ENCODE data around the gene HTR3E.
"Not testable (repeated sequence)": the region's sequence is repeated elsewhere in the genome, so short reads cannot be mapped to it uniquely, and the experiment has no call there.

HTR3E gene

DNA sequence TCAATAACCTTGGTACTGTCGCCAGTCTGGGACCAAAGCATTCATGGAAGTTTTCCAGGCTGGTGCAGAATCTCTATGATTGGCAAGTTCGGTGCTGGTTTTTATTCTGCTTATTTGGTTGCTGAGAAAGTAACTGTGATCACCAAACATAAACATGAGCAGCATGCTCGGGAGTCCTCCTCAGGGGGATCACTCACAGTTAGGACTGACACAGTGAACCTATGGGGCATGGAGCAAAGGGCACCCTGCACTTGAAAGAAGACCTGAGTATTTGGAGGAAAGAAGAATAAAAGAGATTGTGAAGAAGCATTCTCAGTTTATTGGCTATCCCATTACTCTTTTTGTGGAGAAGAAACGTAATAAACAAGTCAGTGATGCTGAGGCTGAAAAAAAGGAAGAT is 19.2 kb downstream of the HTR3E start:
- no peak for DNase-seq (ENCODE audit: low spot score)

DNA sequence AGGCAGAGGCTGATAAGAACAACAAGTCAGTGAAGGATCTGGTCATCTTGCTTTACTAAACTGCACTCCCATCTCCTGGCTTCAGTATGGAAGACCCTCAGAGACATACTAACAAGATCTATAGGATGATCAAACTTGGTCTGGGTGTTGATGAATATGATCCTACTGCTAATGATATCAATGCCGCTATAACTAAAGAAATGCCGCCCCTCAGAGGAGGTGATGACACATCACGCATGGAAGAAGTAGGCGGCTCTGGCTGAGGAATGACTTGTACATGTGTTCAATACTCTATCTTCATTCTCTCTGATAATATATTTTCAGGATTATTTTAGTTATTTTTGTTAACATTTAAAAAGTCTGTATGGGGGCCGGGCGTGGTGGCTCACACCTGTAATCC is 20.8 kb downstream of the HTR3E start:
- DNase-seq (ENCODE audit: low spot score): peak; percentile 30

DNA sequence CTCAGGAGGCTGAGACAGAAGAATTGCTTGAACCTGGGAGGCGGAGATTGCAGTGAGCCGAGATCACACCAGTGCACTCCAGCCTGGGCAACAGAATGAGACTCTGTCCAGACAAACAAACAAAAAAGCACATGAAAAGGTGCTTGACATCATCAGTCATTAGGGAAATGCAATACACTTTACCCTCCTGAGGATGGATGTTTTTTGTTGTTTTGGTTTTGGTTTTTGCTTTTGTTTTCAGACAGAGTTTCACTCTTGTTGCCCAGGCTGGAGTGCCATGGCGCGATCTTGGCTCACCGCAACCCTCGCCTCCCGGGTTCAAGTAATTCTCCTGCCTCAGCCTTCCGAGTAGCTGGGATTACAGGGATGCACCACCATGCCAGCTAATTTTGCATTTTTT is 24.2 kb downstream of the HTR3E start:
- DNase-seq (ENCODE audit: low spot score): not testable (repeated sequence)

DNA sequence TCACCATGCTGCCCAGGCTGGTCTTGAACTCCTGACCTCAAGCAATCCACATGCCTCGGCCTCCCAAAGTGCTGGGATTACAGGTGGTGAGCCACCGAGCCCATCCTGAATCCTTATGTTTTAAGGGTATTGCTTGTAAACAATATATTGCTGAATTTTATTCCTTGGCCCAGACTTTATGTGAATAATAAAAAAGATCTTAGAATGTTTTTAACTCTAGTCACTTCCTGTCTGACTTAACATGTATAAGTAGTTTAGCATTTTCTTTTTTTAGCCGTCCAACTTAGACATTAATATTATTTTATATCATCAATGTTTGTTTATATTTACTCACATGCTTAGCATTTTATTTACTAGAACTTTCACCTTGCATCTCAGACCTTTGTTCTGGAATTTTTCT is 29.1 kb downstream of the HTR3E start:
- no peak for DNase-seq (ENCODE audit: low spot score)

DNA sequence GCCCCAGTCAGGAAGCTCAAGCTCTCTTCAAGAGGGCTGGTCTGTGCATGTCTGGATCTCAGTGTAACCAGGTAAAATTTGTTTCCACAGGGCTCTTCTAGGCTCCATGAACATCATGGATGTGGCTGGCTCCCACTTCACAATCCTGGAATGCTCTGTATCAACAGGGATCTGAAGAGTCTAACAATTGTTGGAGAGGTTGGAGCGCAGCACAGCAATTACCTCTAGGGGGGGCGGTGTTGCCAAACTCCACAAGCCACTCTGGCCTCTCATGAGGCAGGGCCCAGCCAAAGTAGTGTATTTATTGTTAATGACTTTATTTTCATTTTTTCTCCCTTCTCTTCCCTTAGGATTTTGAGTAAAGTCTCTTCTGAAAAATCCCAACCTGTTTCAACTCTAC is 32.1 kb downstream of the HTR3E start:
- no peak for DNase-seq (ENCODE audit: low spot score)

DNA sequence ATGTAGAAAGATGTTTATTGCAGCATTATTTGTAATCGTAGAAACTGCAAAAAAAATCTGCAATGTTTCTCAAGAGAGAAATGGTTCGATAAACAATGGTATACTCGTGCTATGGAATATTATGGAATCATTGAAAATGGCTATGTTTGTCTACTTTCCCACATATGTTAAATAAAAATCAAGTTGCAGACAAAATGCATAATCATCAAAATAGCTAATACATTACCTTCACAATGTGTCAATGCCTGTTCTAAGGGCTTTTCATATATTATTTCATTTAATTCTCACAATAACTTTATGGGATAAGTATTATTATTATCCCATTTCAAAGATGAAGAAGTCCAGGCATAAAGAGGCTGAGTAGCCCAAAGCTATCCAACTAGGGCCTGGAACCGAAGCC is 36.1 kb downstream of the HTR3E start:
- DNase-seq (ENCODE audit: low spot score): no peak

DNA sequence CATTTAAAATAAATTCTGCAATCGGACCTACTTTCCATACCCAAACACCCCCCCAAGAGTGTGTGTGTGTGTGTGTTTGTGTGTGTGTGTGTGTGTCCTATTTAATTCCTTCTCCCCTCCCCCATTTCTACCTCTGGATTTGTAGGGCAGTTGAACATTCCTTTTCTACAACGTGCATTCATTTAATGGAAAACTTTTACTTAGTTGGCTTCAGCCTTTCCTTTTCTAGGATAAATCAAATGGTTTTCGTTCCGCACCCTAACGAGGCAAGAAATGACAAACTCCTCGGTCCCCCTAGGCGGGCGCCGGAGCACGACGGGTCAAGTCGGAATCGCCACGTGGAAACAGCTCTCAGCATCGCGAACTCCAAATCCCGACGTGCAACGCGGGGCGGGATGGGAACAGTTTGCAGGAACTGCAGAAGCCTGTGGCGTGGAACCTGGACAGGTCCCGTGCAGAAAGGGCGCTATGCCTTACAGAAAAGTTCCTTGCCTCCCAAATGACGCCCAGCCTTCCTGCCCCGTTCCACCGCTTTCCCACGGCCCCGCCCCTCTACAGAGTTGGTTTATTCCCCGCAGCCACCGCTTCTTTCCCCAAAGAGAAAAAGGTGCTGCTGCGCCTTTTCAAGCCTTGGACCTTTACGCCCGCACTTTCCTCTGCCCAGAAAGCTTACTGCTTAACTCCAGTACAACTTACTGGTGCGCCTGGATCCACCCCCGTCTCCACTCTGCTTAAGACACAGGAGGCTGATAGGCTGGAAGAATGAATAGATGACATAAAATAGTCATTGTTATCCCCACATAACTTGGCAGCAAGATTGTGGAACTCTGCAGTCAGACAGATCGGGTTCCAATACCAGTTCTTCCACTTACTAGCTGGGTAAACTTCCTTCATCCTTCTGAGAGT is 37.2 kb downstream of the HTR3E start:
- DNase-seq (ENCODE audit: low spot score): peak; percentile 92

DNA sequence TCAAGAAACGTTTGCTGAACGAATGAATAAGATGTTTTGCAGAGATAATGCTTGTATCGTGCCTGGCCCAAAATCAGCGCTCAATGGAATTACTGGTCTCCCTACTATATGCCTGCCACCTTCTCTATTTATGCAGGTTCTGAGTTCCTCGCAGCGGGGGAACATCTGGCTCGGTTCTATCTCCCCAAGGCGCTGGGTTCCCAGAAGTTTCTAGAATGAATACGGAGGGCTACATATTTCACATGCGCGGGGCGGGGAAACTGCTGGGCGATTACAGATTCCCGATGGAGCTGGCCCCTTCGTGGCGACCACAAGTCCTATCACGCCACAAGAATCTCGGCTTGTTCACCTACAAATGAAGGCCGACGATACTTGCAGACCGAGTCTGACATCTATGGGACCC is 37.9 kb downstream of the HTR3E start:
- DNase-seq (ENCODE audit: low spot score): peak; percentile 42

DNA sequence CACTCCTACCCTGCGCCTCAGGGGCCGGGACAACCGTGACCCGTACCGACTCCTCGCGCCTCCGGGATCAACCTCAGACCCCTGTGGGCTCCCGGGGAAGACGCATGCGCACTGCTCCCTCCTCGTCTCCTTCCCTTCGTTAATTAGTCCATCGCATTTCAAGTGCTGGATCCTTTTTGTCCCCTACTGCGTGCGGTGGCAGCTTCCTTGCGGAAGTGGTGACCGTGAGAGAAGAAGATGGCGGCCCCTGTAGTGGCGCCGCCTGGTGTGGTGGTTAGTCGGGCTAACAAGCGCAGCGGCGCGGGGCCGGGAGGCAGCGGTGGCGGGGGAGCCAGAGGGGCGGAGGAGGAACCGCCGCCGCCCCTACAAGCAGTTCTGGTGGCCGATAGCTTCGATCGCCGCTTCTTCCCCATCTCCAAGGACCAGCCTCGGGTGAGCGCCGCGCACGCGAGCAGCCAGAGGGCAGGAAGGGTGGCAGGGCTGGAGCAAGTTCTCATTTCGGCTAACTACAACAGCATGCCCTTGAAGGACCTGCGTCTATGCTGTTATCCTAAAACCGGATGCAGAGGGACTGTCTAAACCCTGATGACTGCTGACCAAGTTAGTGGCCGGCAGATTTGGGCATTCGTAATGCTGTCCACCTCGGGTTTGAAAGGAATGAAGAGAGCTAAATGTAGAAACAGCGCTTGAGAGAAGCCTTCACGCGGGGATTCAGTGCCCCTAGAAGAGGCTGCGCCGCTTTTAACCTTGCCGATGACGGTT is 38.5 kb downstream of the HTR3E start, which contains the start of gene EIF2B5:
EIF2B5 (plus strand) TSS at position 210 of the 762 bp plus-strand sequence; CDS start at position 238, 28 bp downstream.
- DNase-seq (ENCODE audit: low spot score): peak; percentile 96

DNA sequence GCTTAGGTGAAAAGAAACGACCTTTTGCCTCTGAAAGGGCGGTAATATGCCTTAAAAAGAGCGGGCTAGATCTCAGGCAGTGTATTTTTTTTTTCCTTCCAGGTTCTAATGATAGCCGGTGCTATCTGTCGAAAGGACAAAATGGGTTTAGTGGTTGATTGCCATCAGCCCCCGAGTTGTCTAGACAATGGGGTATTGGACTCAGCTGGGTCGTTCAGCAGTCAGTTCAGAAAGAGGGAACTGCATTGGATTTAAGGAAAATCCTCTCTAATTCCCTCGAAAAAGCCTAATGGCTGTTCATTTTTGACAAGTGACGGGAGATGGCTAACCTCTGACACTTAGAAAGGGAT is 39.0 kb downstream of the HTR3E start:
- DNase-seq (ENCODE audit: low spot score): no peak

DNA sequence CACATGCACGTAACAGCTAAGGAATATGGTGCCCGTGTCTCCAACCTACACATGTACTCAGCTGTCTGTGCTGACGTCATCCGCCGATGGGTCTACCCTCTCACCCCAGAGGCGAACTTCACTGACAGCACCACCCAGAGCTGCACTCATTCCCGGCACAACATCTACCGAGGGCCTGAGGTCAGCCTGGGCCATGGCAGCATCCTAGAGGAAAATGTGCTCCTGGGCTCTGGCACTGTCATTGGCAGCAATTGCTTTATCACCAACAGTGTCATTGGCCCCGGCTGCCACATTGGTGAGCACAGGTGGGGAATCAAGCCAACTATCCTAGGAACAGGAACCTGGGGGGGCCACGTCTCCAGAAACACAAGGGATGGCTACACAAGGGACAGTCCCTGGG is 43.6 kb downstream of the HTR3E start:
- no peak for DNase-seq (ENCODE audit: low spot score)

DNA sequence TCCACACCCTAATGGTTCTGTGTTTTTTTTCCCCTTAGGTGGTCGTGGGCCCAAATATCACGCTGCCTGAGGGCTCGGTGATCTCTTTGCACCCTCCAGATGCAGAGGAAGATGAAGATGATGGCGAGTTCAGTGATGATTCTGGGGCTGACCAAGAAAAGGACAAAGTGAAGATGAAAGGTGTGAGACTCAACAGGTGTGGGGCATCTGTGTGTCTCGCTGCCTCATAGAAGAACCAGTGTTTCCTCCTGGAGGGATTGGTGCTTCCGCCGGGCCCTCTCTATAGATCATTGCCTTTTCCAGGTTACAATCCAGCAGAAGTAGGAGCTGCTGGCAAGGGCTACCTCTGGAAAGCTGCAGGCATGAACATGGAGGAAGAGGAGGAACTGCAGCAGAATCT is 45.3 kb downstream of the HTR3E start:
- DNase-seq (ENCODE audit: low spot score): no peak

DNA sequence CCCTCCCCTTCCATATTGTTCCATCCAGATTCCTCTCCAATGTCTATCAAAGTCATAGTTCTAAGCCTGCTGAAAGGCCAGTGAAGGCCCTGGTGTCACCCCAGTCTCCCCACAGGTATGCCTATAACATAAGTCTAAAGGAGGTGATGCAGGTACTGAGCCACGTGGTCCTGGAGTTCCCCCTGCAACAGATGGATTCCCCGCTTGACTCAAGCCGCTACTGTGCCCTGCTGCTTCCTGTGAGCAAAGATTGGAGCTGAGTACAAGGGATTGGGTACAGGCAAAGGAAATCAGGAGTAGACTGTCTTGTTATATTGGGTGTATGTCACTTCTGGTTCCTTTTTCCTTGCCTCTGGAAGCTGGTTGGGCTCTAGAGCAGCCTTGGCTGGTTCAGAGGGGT is 46.5 kb downstream of the HTR3E start:
- no peak for DNase-seq (ENCODE audit: low spot score)

DNA sequence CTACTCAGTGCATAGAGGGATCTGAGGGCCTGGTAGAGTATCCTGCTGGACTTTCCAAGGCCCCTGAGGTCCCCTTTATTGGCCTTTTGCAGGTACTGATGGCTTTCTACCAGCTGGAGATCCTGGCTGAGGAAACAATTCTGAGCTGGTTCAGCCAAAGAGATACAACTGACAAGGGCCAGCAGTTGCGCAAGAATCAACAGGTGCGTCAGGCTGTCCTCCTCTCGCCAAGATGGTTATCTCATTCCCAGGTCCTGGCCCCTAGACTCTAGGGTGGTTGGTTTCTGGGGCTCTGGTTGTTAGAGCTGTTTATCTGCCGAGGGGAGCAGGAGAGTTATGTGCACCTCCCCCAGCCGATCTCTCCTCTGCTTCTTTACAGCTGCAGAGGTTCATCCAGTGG is 47.6 kb downstream of the HTR3E start:
- DNase-seq (ENCODE audit: low spot score): no peak

DNA sequence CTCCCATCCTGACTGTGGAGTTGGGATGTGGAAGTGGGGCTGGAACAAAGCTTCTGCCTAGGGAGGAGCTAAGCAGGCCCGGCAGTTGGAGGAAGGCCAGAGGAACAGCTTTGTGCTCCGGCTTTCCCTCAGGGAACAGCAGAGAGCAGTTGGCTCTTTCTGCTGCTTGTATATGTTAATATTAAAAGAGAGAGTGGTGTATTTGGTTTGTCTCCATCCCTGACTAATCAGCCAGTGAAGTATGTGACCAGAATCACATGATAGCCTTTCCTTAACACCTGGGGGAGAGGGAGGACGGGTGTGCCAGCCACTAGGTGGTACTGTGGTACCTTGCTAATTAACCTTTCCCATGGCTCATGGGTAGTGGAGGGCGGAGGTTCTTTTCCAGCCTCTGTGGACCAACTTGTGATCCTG is 48.3 kb downstream of the HTR3E start:
- peak; percentile 69 for DNase-seq (ENCODE audit: low spot score)

DNA sequence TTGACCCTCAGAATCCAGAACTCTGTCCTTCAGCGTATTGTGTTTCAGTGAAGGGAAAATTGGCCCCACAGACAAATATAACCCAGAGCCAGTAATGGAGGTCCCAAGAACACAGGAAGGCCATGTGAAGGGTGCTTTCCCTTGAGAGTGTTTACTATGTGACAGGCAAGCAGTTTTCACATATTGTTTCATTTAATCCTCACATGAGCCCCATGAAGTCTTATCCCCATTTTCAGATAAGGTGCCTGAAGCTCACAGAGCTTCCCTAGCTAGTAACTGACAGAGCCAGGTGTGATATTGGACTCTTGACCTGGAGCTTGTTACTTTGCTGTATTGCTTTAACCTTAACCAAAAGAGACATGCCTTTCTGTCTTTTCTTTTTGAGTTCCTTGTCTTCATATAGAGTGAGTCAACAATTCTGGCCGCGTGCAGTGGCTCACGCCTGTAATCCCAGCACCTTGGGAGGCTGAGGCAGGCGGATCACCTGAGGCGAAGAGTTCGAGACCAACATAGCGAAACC is 48.9 kb downstream of the HTR3E start:
- no peak for DNase-seq (ENCODE audit: low spot score)

DNA sequence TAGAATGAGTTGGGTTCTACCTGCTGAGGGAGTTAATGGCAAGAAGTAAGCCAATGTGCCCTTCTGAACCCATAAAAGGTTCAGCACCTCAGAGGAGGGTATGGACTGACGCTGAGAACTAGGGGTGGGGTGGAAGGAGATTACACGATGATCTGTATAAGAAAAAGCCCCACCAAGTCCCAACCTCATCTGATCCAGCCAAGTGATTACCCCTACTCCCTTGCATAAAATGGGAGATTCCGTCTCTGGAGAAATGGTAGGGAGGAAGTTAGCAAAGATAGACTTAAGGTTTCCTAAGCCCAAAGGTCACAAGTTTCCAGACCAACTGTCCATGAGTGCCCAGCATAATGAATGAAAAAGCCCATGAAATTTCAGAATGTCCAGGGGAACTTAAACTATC is 51.2 kb downstream of the HTR3E start:
- no peak for DNase-seq (ENCODE audit: low spot score)

DNA sequence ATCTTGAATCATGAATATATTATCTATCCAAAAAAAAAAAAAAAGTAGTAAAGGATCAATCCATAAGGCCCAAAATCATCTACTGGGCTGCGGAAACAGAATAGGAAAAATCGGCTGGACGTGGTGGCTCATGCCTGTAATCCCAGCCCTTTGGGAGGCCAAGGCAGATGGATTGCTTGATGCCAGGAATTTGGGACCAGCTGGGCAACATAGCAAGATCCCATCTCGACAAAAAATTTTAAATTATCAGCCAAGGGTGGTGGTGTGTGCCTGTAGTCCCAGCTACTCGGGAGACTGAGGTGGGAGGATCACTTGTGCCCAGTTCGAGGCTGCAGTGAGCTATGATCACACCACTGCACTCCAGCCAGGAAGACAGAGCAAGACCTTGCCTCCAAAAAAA is 52.3 kb downstream of the HTR3E start:
- DNase-seq (ENCODE audit: low spot score): no peak

DNA sequence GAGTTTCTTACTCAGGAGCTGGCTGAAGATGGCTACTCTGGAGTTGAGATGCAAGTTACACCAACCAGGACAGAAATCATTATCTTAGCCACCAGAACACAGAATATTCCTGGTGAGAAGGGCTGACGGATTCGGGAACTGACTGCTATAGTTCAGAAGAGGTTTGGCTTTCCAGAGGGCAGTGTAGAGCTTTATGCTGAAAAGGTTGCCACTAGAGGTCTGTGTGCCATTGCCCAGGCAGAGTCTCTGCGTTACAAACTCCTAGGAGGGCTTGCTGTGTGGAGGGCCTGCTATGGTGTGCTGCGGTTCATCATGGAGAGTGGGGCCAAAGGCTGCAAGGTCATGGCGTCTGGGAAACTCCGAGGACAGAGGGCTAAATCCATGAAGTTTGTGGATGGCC is 52.9 kb downstream of the HTR3E start:
- DNase-seq (ENCODE audit: low spot score): not testable (repeated sequence)

DNA sequence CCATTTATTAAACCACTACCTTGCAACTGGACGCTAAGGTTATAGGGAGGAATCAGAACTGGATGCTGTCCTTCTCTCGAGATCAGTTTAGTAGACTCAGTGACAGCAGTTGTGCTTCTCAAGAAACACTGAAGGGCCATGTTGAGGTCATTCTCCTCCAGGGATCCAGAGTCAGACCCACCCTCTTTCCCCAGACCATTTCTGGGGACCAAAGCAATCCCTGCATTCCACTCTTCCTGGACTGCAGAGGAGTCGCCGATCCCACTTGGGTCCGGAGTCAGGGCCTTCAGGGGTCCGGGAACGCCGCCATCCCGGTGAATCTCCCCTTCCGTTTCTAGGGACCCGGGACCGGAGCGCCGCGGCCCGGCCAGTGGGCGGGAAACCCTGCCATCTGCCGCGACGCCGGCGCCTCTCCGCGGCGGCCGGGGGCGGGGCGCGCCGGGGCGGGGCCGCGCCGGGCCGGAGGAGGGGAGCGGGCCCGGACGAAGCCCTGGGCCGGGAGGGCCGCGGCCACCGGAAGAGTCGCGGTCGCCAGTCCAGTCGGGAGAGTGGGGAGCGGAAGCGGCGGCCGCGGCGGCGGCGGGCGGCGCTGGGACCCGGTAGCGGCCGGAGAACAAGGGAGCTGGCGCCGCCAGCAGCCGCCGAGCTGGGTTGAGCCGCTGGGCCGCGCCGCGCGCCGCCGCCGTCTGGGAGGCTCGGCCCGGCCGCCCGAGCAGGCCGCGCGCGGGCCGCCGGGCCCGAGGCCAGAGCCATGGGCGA is 58.2 kb downstream of the HTR3E start, which contains the start of gene DVL3:
DVL3 (plus strand) TSS at position 493 of the 759 bp plus-strand sequence; CDS start at position 752, 259 bp downstream.
- DNase-seq (ENCODE audit: low spot score): peak; percentile 77

DNA sequence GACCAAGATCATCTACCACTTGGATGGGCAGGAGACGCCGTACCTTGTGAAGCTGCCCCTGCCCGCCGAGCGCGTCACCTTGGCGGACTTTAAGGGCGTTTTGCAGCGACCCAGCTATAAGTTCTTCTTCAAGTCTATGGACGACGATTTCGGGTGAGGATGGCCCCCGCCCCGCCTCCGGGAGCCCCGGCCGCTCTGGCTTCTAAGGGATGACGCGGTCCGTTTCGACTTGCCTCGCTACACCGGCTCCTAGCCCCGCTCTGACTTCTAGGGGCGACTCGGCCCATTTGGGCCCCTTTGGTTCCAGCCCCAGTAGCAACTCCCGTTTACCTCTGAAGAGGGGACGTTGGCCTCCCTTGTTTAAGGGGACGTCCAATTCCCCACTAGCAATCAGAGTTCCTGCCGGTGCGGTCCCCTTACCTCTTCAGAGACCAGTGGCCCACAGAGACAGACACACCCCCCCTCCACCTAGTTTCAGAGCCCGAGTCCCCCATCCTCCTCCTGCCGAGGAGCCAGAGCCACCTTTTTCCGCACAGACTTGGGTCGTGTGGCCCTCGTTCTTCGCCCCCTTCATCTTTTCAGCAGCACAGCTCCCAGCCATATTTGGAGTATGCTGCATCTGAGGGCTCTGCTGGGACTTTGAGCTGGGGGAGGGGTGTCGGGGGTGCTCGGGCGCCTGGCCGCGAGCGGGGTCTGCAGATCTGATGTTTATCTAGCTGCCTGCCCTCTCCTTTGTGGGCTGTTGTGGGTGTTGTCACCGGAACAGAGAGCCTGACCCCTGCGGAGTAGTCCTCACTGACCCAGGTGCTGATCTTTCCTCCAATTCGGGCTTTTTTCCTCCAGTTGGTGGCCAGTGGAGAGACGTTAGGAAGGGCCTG is 59.0 kb downstream of the HTR3E start:
- no peak for DNase-seq (ENCODE audit: low spot score)
